GM23338 (cell line): ENCODE data around the gene MTIF2.
"Not testable (repeated sequence)": the region's sequence is repeated elsewhere in the genome, so short reads cannot be mapped to it uniquely, and the experiment has no call there.

Experiments
- CREB1 ChIP-seq: fragments of 250-450 bp; sonication (Bioruptor Pico); IDR thresholded peaks from 2 replicates; pipeline ENCODE4 v1.5.0; 2020; ENCODE audit warnings: low read depth, mild to moderate bottlenecking, moderate library complexity
- EZH2 ChIP-seq: fragments of 200-600 bp; sonication (generic); IDR thresholded peaks from one replicate; pipeline ENCODE4 v1.8.0; 2017; ENCODE audit warnings: antibody characterized with exemption, mild to moderate bottlenecking, low read depth; ENCODE audit not compliant: unreplicated experiment
- JUNB ChIP-seq: IDR thresholded peaks from one replicate; pipeline ENCODE4 v1.6.1; 2016; ENCODE audit warnings: antibody characterized with exemption; ENCODE audit not compliant: unreplicated experiment
- POLR2AphosphoS5 ChIP-seq: IDR thresholded peaks from 2 replicates; pipeline ENCODE4 v1.6.1; 2016; ENCODE audit warnings: antibody characterized with exemption, low read depth
- STAT1 ChIP-seq: IDR thresholded peaks from one replicate; pipeline ENCODE4 v1.6.1; 2016; ENCODE audit warnings: antibody characterized with exemption; ENCODE audit not compliant: unreplicated experiment
- ZNF114 ChIP-seq: fragments of 250-450 bp; sonication (Bioruptor Pico); IDR thresholded peaks from 2 replicates; pipeline ENCODE4 v1.5.0; 2020; ENCODE audit warnings: mild to moderate bottlenecking, moderate library complexity
- TF ChIP-seq, protein P1 (sequence below), 2 experiments: fragments of 200-600 bp in 1 of 2; sonication (generic) in 1 of 2; conservative IDR thresholded peaks; 2 replicates each; pipeline versions ENCODE4 v1.5.1 to v1.6.1; 2016 to 2017; ENCODE audit warnings: antibody characterized with exemption in 2 of 2, low read depth in 2 of 2, mild to moderate bottlenecking in 2 of 2, moderate library complexity in 1 of 2
- TF ChIP-seq, protein P2 (sequence below): IDR thresholded peaks from one replicate; pipeline ENCODE4 v1.6.1; 2018; ENCODE audit warnings: antibody characterized with exemption; ENCODE audit not compliant: unreplicated experiment
- TF ChIP-seq, protein P3 (sequence below): fragments of 250-450 bp; sonication (Bioruptor Pico); IDR thresholded peaks from 2 replicates; pipeline ENCODE4 v1.5.0; 2020; ENCODE audit warnings: mild to moderate bottlenecking, moderate library complexity

DNA sequence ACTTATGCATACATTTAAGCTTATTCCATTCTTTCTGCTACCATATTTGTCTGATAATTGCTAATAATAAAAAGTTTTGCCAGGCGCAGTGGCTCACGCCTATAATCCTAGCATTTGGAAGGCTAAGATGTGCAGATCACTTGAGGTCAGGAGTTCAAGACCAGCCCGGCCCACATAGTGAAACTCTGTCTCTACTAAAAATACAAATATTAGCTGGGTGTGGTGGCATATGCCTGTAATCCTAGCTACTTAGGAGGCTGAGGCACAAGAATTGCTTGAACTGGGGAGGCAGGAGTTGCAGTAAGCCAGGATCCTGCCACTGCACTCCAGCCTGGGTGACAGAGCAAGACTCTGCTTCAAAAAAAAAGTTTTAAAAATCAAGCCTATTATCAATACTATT, 9.4 kb downstream of the MTIF2 start:
- TF ChIP-seq, protein P1, sequence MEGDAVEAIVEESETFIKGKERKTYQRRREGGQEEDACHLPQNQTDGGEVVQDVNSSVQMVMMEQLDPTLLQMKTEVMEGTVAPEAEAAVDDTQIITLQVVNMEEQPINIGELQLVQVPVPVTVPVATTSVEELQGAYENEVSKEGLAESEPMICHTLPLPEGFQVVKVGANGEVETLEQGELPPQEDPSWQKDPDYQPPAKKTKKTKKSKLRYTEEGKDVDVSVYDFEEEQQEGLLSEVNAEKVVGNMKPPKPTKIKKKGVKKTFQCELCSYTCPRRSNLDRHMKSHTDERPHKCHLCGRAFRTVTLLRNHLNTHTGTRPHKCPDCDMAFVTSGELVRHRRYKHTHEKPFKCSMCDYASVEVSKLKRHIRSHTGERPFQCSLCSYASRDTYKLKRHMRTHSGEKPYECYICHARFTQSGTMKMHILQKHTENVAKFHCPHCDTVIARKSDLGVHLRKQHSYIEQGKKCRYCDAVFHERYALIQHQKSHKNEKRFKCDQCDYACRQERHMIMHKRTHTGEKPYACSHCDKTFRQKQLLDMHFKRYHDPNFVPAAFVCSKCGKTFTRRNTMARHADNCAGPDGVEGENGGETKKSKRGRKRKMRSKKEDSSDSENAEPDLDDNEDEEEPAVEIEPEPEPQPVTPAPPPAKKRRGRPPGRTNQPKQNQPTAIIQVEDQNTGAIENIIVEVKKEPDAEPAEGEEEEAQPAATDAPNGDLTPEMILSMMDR (conservative IDR thresholded peaks at IDR 0.05; ENCODE audit: low read depth in 2 of 2): not testable (repeated sequence)
- TF ChIP-seq POLR2AphosphoS5; CREB1 (CRISPR knock-in tag); EZH2; ZNF114 (CRISPR knock-in tag); JUNB; STAT1: not testable (repeated sequence)
- TF ChIP-seq, protein P2, sequence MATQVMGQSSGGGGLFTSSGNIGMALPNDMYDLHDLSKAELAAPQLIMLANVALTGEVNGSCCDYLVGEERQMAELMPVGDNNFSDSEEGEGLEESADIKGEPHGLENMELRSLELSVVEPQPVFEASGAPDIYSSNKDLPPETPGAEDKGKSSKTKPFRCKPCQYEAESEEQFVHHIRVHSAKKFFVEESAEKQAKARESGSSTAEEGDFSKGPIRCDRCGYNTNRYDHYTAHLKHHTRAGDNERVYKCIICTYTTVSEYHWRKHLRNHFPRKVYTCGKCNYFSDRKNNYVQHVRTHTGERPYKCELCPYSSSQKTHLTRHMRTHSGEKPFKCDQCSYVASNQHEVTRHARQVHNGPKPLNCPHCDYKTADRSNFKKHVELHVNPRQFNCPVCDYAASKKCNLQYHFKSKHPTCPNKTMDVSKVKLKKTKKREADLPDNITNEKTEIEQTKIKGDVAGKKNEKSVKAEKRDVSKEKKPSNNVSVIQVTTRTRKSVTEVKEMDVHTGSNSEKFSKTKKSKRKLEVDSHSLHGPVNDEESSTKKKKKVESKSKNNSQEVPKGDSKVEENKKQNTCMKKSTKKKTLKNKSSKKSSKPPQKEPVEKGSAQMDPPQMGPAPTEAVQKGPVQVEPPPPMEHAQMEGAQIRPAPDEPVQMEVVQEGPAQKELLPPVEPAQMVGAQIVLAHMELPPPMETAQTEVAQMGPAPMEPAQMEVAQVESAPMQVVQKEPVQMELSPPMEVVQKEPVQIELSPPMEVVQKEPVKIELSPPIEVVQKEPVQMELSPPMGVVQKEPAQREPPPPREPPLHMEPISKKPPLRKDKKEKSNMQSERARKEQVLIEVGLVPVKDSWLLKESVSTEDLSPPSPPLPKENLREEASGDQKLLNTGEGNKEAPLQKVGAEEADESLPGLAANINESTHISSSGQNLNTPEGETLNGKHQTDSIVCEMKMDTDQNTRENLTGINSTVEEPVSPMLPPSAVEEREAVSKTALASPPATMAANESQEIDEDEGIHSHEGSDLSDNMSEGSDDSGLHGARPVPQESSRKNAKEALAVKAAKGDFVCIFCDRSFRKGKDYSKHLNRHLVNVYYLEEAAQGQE: not testable (repeated sequence)
- TF ChIP-seq, protein P3, sequence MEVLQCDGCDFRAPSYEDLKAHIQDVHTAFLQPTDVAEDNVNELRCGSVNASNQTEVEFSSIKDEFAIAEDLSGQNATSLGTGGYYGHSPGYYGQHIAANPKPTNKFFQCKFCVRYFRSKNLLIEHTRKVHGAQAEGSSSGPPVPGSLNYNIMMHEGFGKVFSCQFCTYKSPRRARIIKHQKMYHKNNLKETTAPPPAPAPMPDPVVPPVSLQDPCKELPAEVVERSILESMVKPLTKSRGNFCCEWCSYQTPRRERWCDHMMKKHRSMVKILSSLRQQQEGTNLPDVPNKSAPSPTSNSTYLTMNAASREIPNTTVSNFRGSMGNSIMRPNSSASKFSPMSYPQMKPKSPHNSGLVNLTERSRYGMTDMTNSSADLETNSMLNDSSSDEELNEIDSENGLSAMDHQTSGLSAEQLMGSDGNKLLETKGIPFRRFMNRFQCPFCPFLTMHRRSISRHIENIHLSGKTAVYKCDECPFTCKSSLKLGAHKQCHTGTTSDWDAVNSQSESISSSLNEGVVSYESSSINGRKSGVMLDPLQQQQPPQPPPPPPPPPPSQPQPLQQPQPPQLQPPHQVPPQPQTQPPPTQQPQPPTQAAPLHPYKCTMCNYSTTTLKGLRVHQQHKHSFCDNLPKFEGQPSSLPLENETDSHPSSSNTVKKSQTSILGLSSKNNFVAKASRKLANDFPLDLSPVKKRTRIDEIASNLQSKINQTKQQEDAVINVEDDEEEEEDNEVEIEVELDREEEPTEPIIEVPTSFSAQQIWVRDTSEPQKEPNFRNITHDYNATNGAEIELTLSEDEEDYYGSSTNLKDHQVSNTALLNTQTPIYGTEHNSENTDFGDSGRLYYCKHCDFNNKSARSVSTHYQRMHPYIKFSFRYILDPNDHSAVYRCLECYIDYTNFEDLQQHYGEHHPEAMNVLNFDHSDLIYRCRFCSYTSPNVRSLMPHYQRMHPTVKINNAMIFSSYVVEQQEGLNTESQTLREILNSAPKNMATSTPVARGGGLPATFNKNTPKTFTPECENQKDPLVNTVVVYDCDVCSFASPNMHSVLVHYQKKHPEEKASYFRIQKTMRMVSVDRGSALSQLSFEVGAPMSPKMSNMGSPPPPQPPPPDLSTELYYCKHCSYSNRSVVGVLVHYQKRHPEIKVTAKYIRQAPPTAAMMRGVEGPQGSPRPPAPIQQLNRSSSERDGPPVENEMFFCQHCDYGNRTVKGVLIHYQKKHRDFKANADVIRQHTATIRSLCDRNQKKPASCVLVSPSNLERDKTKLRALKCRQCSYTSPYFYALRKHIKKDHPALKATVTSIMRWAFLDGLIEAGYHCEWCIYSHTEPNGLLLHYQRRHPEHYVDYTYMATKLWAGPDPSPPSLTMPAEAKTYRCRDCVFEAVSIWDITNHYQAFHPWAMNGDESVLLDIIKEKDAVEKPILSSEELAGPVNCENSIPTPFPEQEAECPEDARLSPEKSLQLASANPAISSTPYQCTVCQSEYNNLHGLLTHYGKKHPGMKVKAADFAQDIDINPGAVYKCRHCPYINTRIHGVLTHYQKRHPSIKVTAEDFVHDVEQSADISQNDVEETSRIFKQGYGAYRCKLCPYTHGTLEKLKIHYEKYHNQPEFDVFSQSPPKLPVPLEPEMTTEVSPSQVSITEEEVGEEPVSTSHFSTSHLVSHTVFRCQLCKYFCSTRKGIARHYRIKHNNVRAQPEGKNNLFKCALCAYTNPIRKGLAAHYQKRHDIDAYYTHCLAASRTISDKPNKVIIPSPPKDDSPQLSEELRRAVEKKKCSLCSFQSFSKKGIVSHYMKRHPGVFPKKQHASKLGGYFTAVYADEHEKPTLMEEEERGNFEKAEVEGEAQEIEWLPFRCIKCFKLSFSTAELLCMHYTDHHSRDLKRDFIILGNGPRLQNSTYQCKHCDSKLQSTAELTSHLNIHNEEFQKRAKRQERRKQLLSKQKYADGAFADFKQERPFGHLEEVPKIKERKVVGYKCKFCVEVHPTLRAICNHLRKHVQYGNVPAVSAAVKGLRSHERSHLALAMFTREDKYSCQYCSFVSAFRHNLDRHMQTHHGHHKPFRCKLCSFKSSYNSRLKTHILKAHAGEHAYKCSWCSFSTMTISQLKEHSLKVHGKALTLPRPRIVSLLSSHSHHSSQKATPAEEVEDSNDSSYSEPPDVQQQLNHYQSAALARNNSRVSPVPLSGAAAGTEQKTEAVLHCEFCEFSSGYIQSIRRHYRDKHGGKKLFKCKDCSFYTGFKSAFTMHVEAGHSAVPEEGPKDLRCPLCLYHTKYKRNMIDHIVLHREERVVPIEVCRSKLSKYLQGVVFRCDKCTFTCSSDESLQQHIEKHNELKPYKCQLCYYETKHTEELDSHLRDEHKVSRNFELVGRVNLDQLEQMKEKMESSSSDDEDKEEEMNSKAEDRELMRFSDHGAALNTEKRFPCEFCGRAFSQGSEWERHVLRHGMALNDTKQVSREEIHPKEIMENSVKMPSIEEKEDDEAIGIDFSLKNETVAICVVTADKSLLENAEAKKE (CRISPR knock-in tag): not testable (repeated sequence)
